Naive B cell (primary cell): ENCODE results near the gene GPR32. TPM values are rescaled to one million over a fixed set of nuclear protein-coding genes. Genes with fewer than 3 reads are reported as not detected.
"Not testable (repeated sequence)": the region's sequence is repeated elsewhere in the genome, so short reads cannot be mapped to it uniquely, and the experiment has no call there.

Source experiments
- ATAC-seq, 2 donors: fragments of 150-1000 bp; cut with Tn5 transposase; 2 replicates each; pipeline ENCODE4 v1.10.0; 2021; ENCODE audit warnings: low read depth in 2 of 2, mild to moderate bottlenecking in 2 of 2, moderate library complexity in 2 of 2
- DNase-seq: peaks from one replicate; pipeline ENCODE4 v3.0.0; 2022
- H3K27ac Mint-ChIP-seq, 6 donors: one replicate each; pipeline ENCODE4 v1.8.0; 2020 to 2022; ENCODE audit warnings: mild to moderate bottlenecking in 6 of 6, mixed read lengths in 6 of 6, moderate library complexity in 5 of 6, inconsistent platforms in 2 of 6
- H3K27me3 Mint-ChIP-seq, 3 donors: one replicate each; pipeline ENCODE4 v1.8.0; 2021 to 2022; ENCODE audit warnings: mixed read lengths in 3 of 3, mild to moderate bottlenecking in 1 of 3
- H3K36me3 Mint-ChIP-seq, 2 donors: one replicate each; pipeline ENCODE4 v1.8.0; 2020 to 2022; ENCODE audit warnings: mixed read lengths in 2 of 2, inconsistent platforms in 1 of 2, mild to moderate bottlenecking in 1 of 2
- H3K4me1 Mint-ChIP-seq, 3 donors: one replicate each; pipeline ENCODE4 v1.8.0; 2020 to 2022; ENCODE audit warnings: mixed read lengths in 3 of 3, inconsistent platforms in 1 of 3, mild to moderate bottlenecking in 1 of 3, moderate library complexity in 1 of 3
- H3K4me3 Mint-ChIP-seq, 8 donors: one replicate each; pipeline ENCODE4 v1.8.0; 2020 to 2022; ENCODE audit warnings: mild to moderate bottlenecking in 8 of 8, mixed read lengths in 8 of 8, moderate library complexity in 8 of 8, inconsistent platforms in 2 of 8
- H3K9me3 Mint-ChIP-seq, 7 donors: one replicate each; pipeline ENCODE4 v1.8.0; 2020 to 2022; ENCODE audit warnings: mixed read lengths in 7 of 7, mild to moderate bottlenecking in 5 of 7, inconsistent platforms in 2 of 7, moderate library complexity in 1 of 7
- polyA plus RNA-seq, 6 donors: library from polyadenylated mRNA; unstranded; fragments of 300-500 nt; fragmentation: Illumina TruSeq; gene quantifications; one replicate each; pipeline ENCODE4 v1.2.3, GENCODE V29; 2021; ENCODE audit warnings: low read depth in 6 of 6

Gene GPR32
- polyA plus RNA-seq, 6 donors from 2014 or later, result not detected

GRCh38 chr19:50803633-50804419 is 33.6 kb downstream of the GPR32 start:
- DNase-seq, result no peak
- H3K36me3 Mint-ChIP-seq, result peaks cover 0 to 6% of the 10 kb centered on the region in 2 donors
- peaks cover 37 to 44% (median 41%) of the 10 kb centered on the region in 3 donors for H3K4me1 Mint-ChIP-seq
- peak; percentile 3 to 9 for ATAC-seq
- peak overlapping the region; percentile 92 to 100 (median 98) for H3K4me3 Mint-ChIP-seq
- peak overlapping the region; percentile 98 to 100 (median 100) for H3K27ac Mint-ChIP-seq
- no peaks in the 10 kb centered on the region for H3K27me3 Mint-ChIP-seq
- H3K9me3 Mint-ChIP-seq, result peaks cover 0 to 2% (median 0%) of the 10 kb centered on the region in 7 donors

- DNase-seq, result peak; percentile 98
- peak overlapping the region; percentile 92 to 100 (median 98) for H3K4me3 Mint-ChIP-seq
- H3K36me3 Mint-ChIP-seq, result peaks cover 0 to 6% of the 10 kb centered on the region in 2 donors
- peaks cover 0 to 2% (median 0%) of the 10 kb centered on the region in 7 donors for H3K9me3 Mint-ChIP-seq
- no peaks in the 10 kb centered on the region for H3K27me3 Mint-ChIP-seq
- peak; percentile 94 to 96 for ATAC-seq
- peak overlapping the region; percentile 98 to 100 (median 100) for H3K27ac Mint-ChIP-seq
- peaks cover 37 to 44% (median 41%) of the 10 kb centered on the region in 3 donors for H3K4me1 Mint-ChIP-seq
Measured at GRCh38 chr19:50804420-50805272, 34.4 kb downstream of the GPR32 start.

GRCh38 chr19:50808856-50809255 is 38.6 kb downstream of the GPR32 start:
- H3K4me3 Mint-ChIP-seq, result no peak overlapping the region
- DNase-seq (no peak), ATAC-seq (no peak)
- H3K27me3 Mint-ChIP-seq, result peaks cover 5 to 23% (median 21%) of the 10 kb centered on the region in 3 donors
- no peak overlapping the region for H3K27ac Mint-ChIP-seq
- peaks cover 21 to 24% (median 22%) of the 10 kb centered on the region in 3 donors for H3K4me1 Mint-ChIP-seq
- peaks cover 0 to 6% (median 0%) of the 10 kb centered on the region in 7 donors for H3K9me3 Mint-ChIP-seq
- H3K36me3 Mint-ChIP-seq, result peaks cover 0 to 10% of the 10 kb centered on the region in 2 donors

GRCh38 chr19:50811622-50812238 is 41.5 kb downstream of the GPR32 start:
- ATAC-seq, H3K4me3 Mint-ChIP-seq, H3K9me3 Mint-ChIP-seq, DNase-seq, H3K4me1 Mint-ChIP-seq, H3K36me3 Mint-ChIP-seq: not testable (repeated sequence)
- Mint-ChIP-seq H3K27ac (peak overlapping the region in 1 of 6 donors; percentile 39), H3K27me3 (peaks cover 16 to 47% (median 44%) of the 10 kb centered on the region in 3 donors)

- ATAC-seq (no peak), DNase-seq (no peak)
- H3K4me3 Mint-ChIP-seq, result peak overlapping the region in 2 of 8 donors; percentile 36 to 37
- peaks cover 17 to 54% (median 50%) of the 10 kb centered on the region in 3 donors for H3K27me3 Mint-ChIP-seq
- peaks cover 4 to 7% (median 4%) of the 10 kb centered on the region in 3 donors for H3K4me1 Mint-ChIP-seq
- peaks cover 0 to 6% (median 3%) of the 10 kb centered on the region in 7 donors for H3K9me3 Mint-ChIP-seq
- peaks cover 0 to 10% of the 10 kb centered on the region in 2 donors for H3K36me3 Mint-ChIP-seq
- H3K27ac Mint-ChIP-seq, result peak overlapping the region in 2 of 6 donors; percentile 13 to 58
Measured at GRCh38 chr19:50812474-50812873, 42.2 kb downstream of the GPR32 start.

- peaks cover 19 to 26% (median 24%) of the 10 kb centered on the region in 3 donors for H3K4me1 Mint-ChIP-seq
- peaks cover 23 to 77% (median 60%) of the 10 kb centered on the region in 3 donors for H3K27me3 Mint-ChIP-seq
- ATAC-seq, result no peak
- H3K4me3 Mint-ChIP-seq, result no peak overlapping the region
- H3K27ac Mint-ChIP-seq, result no peak overlapping the region
- H3K36me3 Mint-ChIP-seq, result peaks cover 0 to 10% of the 10 kb centered on the region in 2 donors
- no peak for DNase-seq
- H3K9me3 Mint-ChIP-seq, result peaks cover 0 to 6% (median 4%) of the 10 kb centered on the region in 7 donors
Measured at GRCh38 chr19:50814883-50815282, 44.6 kb downstream of the GPR32 start.

- no peak for DNase-seq
- peaks cover 0 to 6% of the 10 kb centered on the region in 2 donors for H3K36me3 Mint-ChIP-seq
- ATAC-seq, result no peak
- peaks cover 23 to 32% (median 29%) of the 10 kb centered on the region in 3 donors for H3K4me1 Mint-ChIP-seq
- no peak overlapping the region for H3K27ac Mint-ChIP-seq
- peaks cover 29 to 80% (median 61%) of the 10 kb centered on the region in 3 donors for H3K27me3 Mint-ChIP-seq
- H3K9me3 Mint-ChIP-seq, result peaks cover 0 to 6% (median 3%) of the 10 kb centered on the region in 7 donors
- no peak overlapping the region for H3K4me3 Mint-ChIP-seq
Measured at GRCh38 chr19:50815439-50815838, 45.2 kb downstream of the GPR32 start.

- ATAC-seq, result peak; percentile 60 to 67
- Mint-ChIP-seq H3K4me3 (peak overlapping the region; percentile 57 to 91 (median 77)), H3K27ac (peak overlapping the region in 2 of 6 donors; percentile 69 to 79), H3K9me3 (peaks cover 0 to 6% (median 0%) of the 10 kb centered on the region in 7 donors), H3K4me1 (peaks cover 43 to 54% (median 51%) of the 10 kb centered on the region in 3 donors), H3K27me3 (peaks cover 39 to 88% (median 71%) of the 10 kb centered on the region in 3 donors), H3K36me3 (no peaks in the 10 kb centered on the region)
- DNase-seq, result peak; percentile 40
Measured at GRCh38 chr19:50817941-50818858, 47.9 kb downstream of the GPR32 start.

GRCh38 chr19:50818859-50819472 is 48.7 kb downstream of the GPR32 start:
- DNase-seq, result no peak

GRCh38 chr19:50819636-50820035 is 49.4 kb downstream of the GPR32 start:
- Mint-ChIP-seq H3K27ac (no peak overlapping the region), H3K4me1 (peaks cover 44 to 54% (median 51%) of the 10 kb centered on the region in 3 donors), H3K36me3 (no peaks in the 10 kb centered on the region), H3K27me3 (peaks cover 39 to 85% (median 66%) of the 10 kb centered on the region in 3 donors), H3K4me3 (peak overlapping the region in 5 of 8 donors; percentile 61 to 91 (median 70)), H3K9me3 (peaks cover 0 to 6% (median 0%) of the 10 kb centered on the region in 7 donors)
- DNase-seq (no peak), ATAC-seq (no peak)

More at GRCh38 chr19:50818859-50819472, 48.7 kb downstream of the GPR32 start:
- peak overlapping the region in 4 of 6 donors; percentile 58 to 79 (median 69) for H3K27ac Mint-ChIP-seq
- peak overlapping the region in 7 of 8 donors; percentile 66 to 91 (median 79) for H3K4me3 Mint-ChIP-seq
- ATAC-seq, result peak in 1 of 2 donors; percentile 9
- no peaks in the 10 kb centered on the region for H3K36me3 Mint-ChIP-seq
- peaks cover 0 to 6% (median 0%) of the 10 kb centered on the region in 7 donors for H3K9me3 Mint-ChIP-seq
- H3K27me3 Mint-ChIP-seq, result peaks cover 39 to 91% (median 71%) of the 10 kb centered on the region in 3 donors
- H3K4me1 Mint-ChIP-seq, result peaks cover 44 to 54% (median 51%) of the 10 kb centered on the region in 3 donors

- peak; percentile 19 for DNase-seq
- H3K27me3 Mint-ChIP-seq, result peaks cover 37 to 80% (median 61%) of the 10 kb centered on the region in 3 donors
- ATAC-seq, result peak; percentile 34 to 41
- peaks cover 44 to 54% (median 51%) of the 10 kb centered on the region in 3 donors for H3K4me1 Mint-ChIP-seq
- no peaks in the 10 kb centered on the region for H3K36me3 Mint-ChIP-seq
- H3K9me3 Mint-ChIP-seq, result peaks cover 0 to 6% (median 0%) of the 10 kb centered on the region in 7 donors
- H3K4me3 Mint-ChIP-seq, result peak overlapping the region; percentile 42 to 91 (median 70)
- H3K27ac Mint-ChIP-seq, result peak overlapping the region in 5 of 6 donors; percentile 31 to 89 (median 57)
Measured at GRCh38 chr19:50820086-50820485, 49.8 kb downstream of the GPR32 start.
